ENCODE measurements around the gene OSBPL10. TPM values are rescaled to one million over a fixed set of nuclear protein-coding genes. Genes with fewer than 3 reads are reported as not detected.

Gene OSBPL10
- total and polyA plus RNA-seq, 2 of the 8 experiments (the other 6 are each of a cell fraction or from before 2014, with no cell fraction given) = 26.2 to 86.7 TPM

GRCh38 chr3:31613654-31614053 is 367.4 kb downstream of the OSBPL10 start:
- Histone ChIP-seq H2BK5ac (ENCODE audit: low read depth, low read length) (no peak overlapping the region), H4K91ac (replicated peaks; ENCODE audit: insufficient read length, low read length) (no peak overlapping the region), H3K4me1 (replicated peaks in 1 of 4; ENCODE audit: control insufficient read depth in 3 of 4, insufficient read depth in 4 of 4, low read length in 3 of 4) (peaks cover 0 to 2% (median 0%) of the 10 kb centered on the region in 4 experiments; a peak in 1 of 7 replicates), H3K79me2 (ENCODE audit: control insufficient read depth in 1 of 2, insufficient read depth in 2 of 2, low read length in 2 of 2) (peaks cover 0 to 31% of the 10 kb centered on the region in 2 experiments; a peak in 2 of 4 replicates), H4K8ac (ENCODE audit: extremely low read depth, insufficient read depth, low read length) (no peak overlapping the region), H2AK5ac (ENCODE audit: low read depth, low read length) (no peak overlapping the region), H2AFZ (ENCODE audit: low read length) (no peak overlapping the region), H3K4me2 (ENCODE audit: insufficient read depth in 1 of 2, low read depth in 2 of 2, low read length in 2 of 2) (no peak overlapping the region), H3K9ac (replicated peaks in 1 of 4; ENCODE audit: extremely low read depth in 1 of 4, low read depth in 3 of 4, low read length in 3 of 4) (no peak overlapping the region), H3K79me1 (ENCODE audit: low read depth, low read length) (no peaks in the 10 kb centered on the region), H3K27me3 (replicated peaks in 1 of 4; ENCODE audit: control insufficient read depth in 3 of 4, extremely low read depth in 1 of 4, insufficient read depth in 3 of 4, low read length in 3 of 4) (peaks cover 0 to 1% (median 0%) of the 10 kb centered on the region in 4 experiments; a peak in 1 of 7 replicates), H4K20me1 (replicated peaks in 1 of 2; ENCODE audit: control insufficient read depth in 1 of 2, insufficient read depth in 2 of 2, low read length in 2 of 2) (no peaks in the 10 kb centered on the region), H2BK12ac (ENCODE audit: low read depth, low read length) (no peak overlapping the region), H3K9me3 (ENCODE audit: insufficient read depth in 2 of 2, low read depth in 1 of 2, low read length in 1 of 2) (no peaks in the 10 kb centered on the region), H3K23ac (ENCODE audit: insufficient read length) (no peak overlapping the region), H2BK15ac (ENCODE audit: low read length) (no peak overlapping the region), H3K56ac (replicated peaks; ENCODE audit: insufficient read length, low read depth, low read length) (no peak overlapping the region), H3K23me2 (ENCODE audit: low read depth, low read length) (no peaks in the 10 kb centered on the region), H2BK120ac (replicated peaks; ENCODE audit: low read depth, low read length) (no peak overlapping the region), H3K14ac (ENCODE audit: insufficient read length) (no peak overlapping the region), H2BK20ac (ENCODE audit: low read length) (no peak overlapping the region), H4K5ac (ENCODE audit: insufficient read length, low read depth, low read length) (no peak overlapping the region), H3K18ac (ENCODE audit: extremely low read depth, low read length) (no peak overlapping the region), H3K27ac (ENCODE audit: low read depth, low read length) (no peak overlapping the region), H3K36me3 (ENCODE audit: control insufficient read depth in 2 of 4, insufficient read depth in 4 of 4, low read length in 3 of 4) (peaks cover 0 to 1% (median 0%) of the 10 kb centered on the region in 4 experiments; a peak in 1 of 8 replicates), H3K4me3 (ENCODE audit: extremely low read depth in 1 of 4, insufficient read depth in 2 of 4, low read depth in 3 of 4, low read length in 4 of 4) (no peak overlapping the region), H3K4ac (replicated peaks; ENCODE audit: insufficient read length, low read depth, low read length) (no peak overlapping the region)
- DNase-seq (ENCODE audit: low read depth in 1 of 2, low spot score in 2 of 2) (no peak), FAIRE-seq (no peak)
- WGBS, 2 experiments (ENCODE audit: extremely low coverage in 1 of 2, insufficient coverage in 1 of 2, insufficient read length in 1 of 2, insufficient replicate concordance in 2 of 2, low coverage in 1 of 2, low lambda C conversion rate in 2 of 2, missing lambda C conversion rate in 1 of 2) = 82% methylated on average over 4 of the region's 4 CpGs; no CpG with 5 or more reads in 1 of the 2 experiments
- ChIA-PET CTCF (ENCODE audit: partially characterized antibody) (no interaction called here), POLR2A (ENCODE audit: partially characterized antibody) (no interaction called here)
- TF ChIP-seq, protein P1, sequence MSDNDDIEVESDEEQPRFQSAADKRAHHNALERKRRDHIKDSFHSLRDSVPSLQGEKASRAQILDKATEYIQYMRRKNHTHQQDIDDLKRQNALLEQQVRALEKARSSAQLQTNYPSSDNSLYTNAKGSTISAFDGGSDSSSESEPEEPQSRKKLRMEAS (IDR thresholded peaks at IDR 0.05) = no peak
- TF ChIP-seq JUN (IDR thresholded peaks at IDR 0.05; ENCODE audit: low read depth, low read length) = no peak
- TF ChIP-seq POU5F1 (IDR thresholded peaks at IDR 0.05; ENCODE audit: low read depth, low read length) = no peak
- no peak for TF ChIP-seq CHD1 (IDR thresholded peaks at IDR 0.05; ENCODE audit: low read depth, low read length)
- TF ChIP-seq ATF3 (IDR thresholded peaks at IDR 0.05; ENCODE audit: insufficient read depth, low read depth, low read length) = no peak
- no peak for TF ChIP-seq BCL11A (IDR thresholded peaks at IDR 0.05; ENCODE audit: low read depth in 2 of 2, low read length in 2 of 2)
- no peak for TF ChIP-seq PHF8 (conservative IDR thresholded peaks at IDR 0.05; ENCODE audit: low read depth, low read length)
- TF ChIP-seq SP2 (IDR thresholded peaks at IDR 0.05; ENCODE audit: low read length) = no peak
- TF ChIP-seq EP300 (IDR thresholded peaks at IDR 0.05; ENCODE audit: borderline replicate concordance in 1 of 2, low read depth in 2 of 2, low read length in 2 of 2) = no peak
- TF ChIP-seq CREB1 (IDR thresholded peaks at IDR 0.05) = no peak
- no peak for TF ChIP-seq RFX5 (IDR thresholded peaks at IDR 0.05; ENCODE audit: borderline replicate concordance, low read depth, low read length)
- TF ChIP-seq POLR2A (IDR thresholded peaks at IDR 0.05; ENCODE audit: control extremely low read depth in 1 of 2, low read depth in 2 of 2, low read length in 2 of 2) = no peak
- no peak for TF ChIP-seq USF2 (IDR thresholded peaks at IDR 0.05; ENCODE audit: low read length)
